ENCODE data around the gene ZSWIM6. TPM values are rescaled to one million over a fixed set of nuclear protein-coding genes. Genes with fewer than 3 reads are reported as not detected.
A peak's percentile ranks its signal among the peaks of the same experiment; 100 is the strongest.

ZSWIM6 gene
- polyA plus RNA-seq, 1 of the 3 experiments (the other 2 are of a cell fraction): 7.4 TPM

GRCh38 chr5:61330845-61331406 lies 1.1 kb upstream of the ZSWIM6 start:
- CTCF ChIA-PET: interaction anchor here (0.8 to 3.3 kb wide), 16 partner anchors 10 to 487 kb away, joined by 3 to 22 read pairs (median 4); partner anchors contain the start of gene SMIM15
- POLR2A ChIA-PET: interaction anchor here (0.9 to 2.1 kb wide), 5 partner anchors 9 to 301 kb away, joined by 3 to 27 read pairs (median 3); partner anchors contain the start of gene SMIM15

More at GRCh38 chr5:61330845-61331406, 1.1 kb upstream of the ZSWIM6 start:
- H3K36me3 ChIP-seq (replicated peaks in 1 of 2; ENCODE audit: control insufficient read depth in 1 of 2, insufficient read depth in 2 of 2, low read length in 1 of 2): no peaks in the 10 kb centered on the region
- peak overlapping the region; percentile 93 to 95 for H3K27ac ChIP-seq (ENCODE audit: low read depth in 2 of 2, low read length in 1 of 2)
- no peaks in the 10 kb centered on the region for H3K27me3 ChIP-seq (ENCODE audit: insufficient read depth)
- peaks cover 12% of the 10 kb centered on the region for H3F3A ChIP-seq (replicated peaks; ENCODE audit: insufficient read depth)
- H3K9me3 ChIP-seq: no peaks in the 10 kb centered on the region
- WGBS (ENCODE audit: low lambda C conversion rate): no CpG with 5 or more reads among the region's 80 CpGs
- peak overlapping the region; percentile 93 for H3K9ac ChIP-seq
- H3K4me3 ChIP-seq (ENCODE audit: low read depth in 2 of 2, low read length in 1 of 2): peak overlapping the region; percentile 93 to 95
- peaks cover 32% of the 10 kb centered on the region for H3K79me2 ChIP-seq (ENCODE audit: insufficient read depth)
- H3K4me2 ChIP-seq: peak overlapping the region; percentile 99
- peak overlapping the region; percentile 93 for H2AFZ ChIP-seq (ENCODE audit: low read depth)
- H3K9me2 ChIP-seq: no peaks in the 10 kb centered on the region
- H3K4me1 ChIP-seq (ENCODE audit: control insufficient read depth in 1 of 2, insufficient read depth in 2 of 2, low read depth in 1 of 2, low read length in 1 of 2): peaks cover 17 to 21% of the 10 kb centered on the region in 2 experiments; a peak in 3 of 4 replicates
- peak; percentile 86 for DNase-seq
- peaks cover 27% of the 10 kb centered on the region for H4K20me1 ChIP-seq (ENCODE audit: insufficient read depth)
- TF ChIP-seq CTCF (IDR thresholded peaks at IDR 0.05) (peak; percentile 51), NFIC (IDR thresholded peaks at IDR 0.05; ENCODE audit: borderline replicate concordance) (0 out of 2 replicates have a peak, but pooled peaks have one; percentile 3), EP300 (IDR thresholded peaks at IDR 0.05; ENCODE audit: borderline replicate concordance in 1 of 2, low read depth in 1 of 2, low read length in 1 of 2) (no peak), SIN3A (IDR thresholded peaks at IDR 0.05; ENCODE audit: borderline replicate concordance, low read depth, low read length) (no peak; the same call in 1 of the 2 replicates), GABPA (IDR thresholded peaks at IDR 0.05; ENCODE audit: low read depth) (no peak), MXI1 (IDR thresholded peaks at IDR 0.05; ENCODE audit: low read depth, low read length) (peak; percentile 36; the same call in 1 of the 2 replicates), SMC3 (IDR thresholded peaks at IDR 0.05; ENCODE audit: low read depth, low read length) (peak; percentile 50), IRF3 (IDR thresholded peaks at IDR 0.05; ENCODE audit: low read depth, low read length) (no peak), FOSL2 (IDR thresholded peaks at IDR 0.05; ENCODE audit: borderline replicate concordance, low read depth) (no peak), NRF1 (IDR thresholded peaks at IDR 0.05; ENCODE audit: low read depth, low read length) (no peak), RCOR1 (IDR thresholded peaks at IDR 0.05; ENCODE audit: low read length) (no peak), PBX3 (IDR thresholded peaks at IDR 0.05) (no peak), FOXM1 (IDR thresholded peaks at IDR 0.05; ENCODE audit: low read depth) (no peak), RXRA (IDR thresholded peaks at IDR 0.05; ENCODE audit: borderline replicate concordance, low read depth) (no peak), RAD21 (IDR thresholded peaks at IDR 0.05; ENCODE audit: low read length) (peak; percentile 42)

Data from SK-N-SH (cell line).